PC-3 (cell line): ENCODE results near the gene FSTL4. TPM values are rescaled to one million over a fixed set of nuclear protein-coding genes. Genes with fewer than 3 reads are reported as not detected.

Experiments
- ATAC-seq: fragments of 200-7000 bp; cut with Tn5 transposase; 2 replicates; pipeline ENCODE4 v1.9.1; 2020; ENCODE audit warnings: mild to moderate bottlenecking, moderate library complexity
- BruUV-seq: library from RNA; stranded (reverse); fragments of 400-500 nt; replicated peaks from 2 replicates; lab custom pipeline; 2021; lab: Mats Ljungman, UMichigan
- CTCF ChIA-PET: fragments of 300-600 bp; sonication (Branson Sonifier 250); formaldehyde crosslinking; loops from one replicate; lab custom pipeline; 2022; ENCODE audit warnings: antibody characterized with exemption; lab: Charles Lee
- POLR2A ChIA-PET: fragments of 300-600 bp; sonication (Branson Sonifier 250); formaldehyde crosslinking; loops from one replicate; lab custom pipeline; 2022; ENCODE audit warnings: antibody characterized with exemption; ENCODE audit not compliant: unreplicated experiment; lab: Charles Lee
- DNase-seq: peaks from one replicate; pipeline ENCODE4 v3.0.0-alpha.2; 2015
- H2AFZ ChIP-seq: fragments of 300-600 bp; sonication (generic); 2 replicates; pipeline ENCODE4 v1.6.0; 2016; ENCODE audit warnings: antibody characterized with exemption, low read length
- H3F3A ChIP-seq: fragments of 300-600 bp; sonication (generic); one replicate; pipeline ENCODE4 v1.6.0; 2017; ENCODE audit warnings: antibody characterized with exemption, low read length, control low read depth, mild to moderate bottlenecking; ENCODE audit not compliant: unreplicated experiment
- H3K27ac ChIP-seq: fragments of 300-600 bp; sonication (generic); 2 replicates; pipeline ENCODE4 v1.5.1; 2016; ENCODE audit warnings: mild to moderate bottlenecking, low read length
- H3K27me3 ChIP-seq: fragments of 300-600 bp; sonication (generic); 2 replicates; pipeline ENCODE4 v1.6.1; 2016; ENCODE audit warnings: low read length, mixed read lengths
- H3K36me3 ChIP-seq: fragments of 300-600 bp; sonication (generic); 2 replicates; pipeline ENCODE4 v1.6.1; 2016; ENCODE audit warnings: low read depth, mixed run types, low read length, mixed read lengths
- H3K4me1 ChIP-seq: fragments of 300-600 bp; sonication (generic); 2 replicates; pipeline ENCODE4 v1.5.1; 2016; ENCODE audit warnings: low read length; ENCODE audit not compliant: insufficient read depth
- H3K4me2 ChIP-seq: fragments of 300-600 bp; sonication (generic); 2 replicates; pipeline ENCODE4 v1.6.0; 2016; ENCODE audit warnings: low read length
- H3K4me3 ChIP-seq: fragments of 300-600 bp; sonication (generic); 2 replicates; pipeline ENCODE4 v1.5.1; 2016; ENCODE audit warnings: mild to moderate bottlenecking, low read length, mixed read lengths
- H3K79me2 ChIP-seq: fragments of 300-600 bp; sonication (generic); 2 replicates; pipeline ENCODE4 v1.6.1; 2017; ENCODE audit warnings: low read length, mixed read lengths
- H3K9ac ChIP-seq: fragments of 300-600 bp; sonication (generic); 2 replicates; pipeline ENCODE4 v1.6.0; 2016; ENCODE audit warnings: mild to moderate bottlenecking, low read length
- H3K9me2 ChIP-seq: fragments of 300-600 bp; sonication (generic); replicated peaks from 2 replicates; pipeline ENCODE4 v1.6.1; 2016; ENCODE audit warnings: mixed run types, low read length, mixed read lengths
- H3K9me3 ChIP-seq: fragments of 300-600 bp; sonication (generic); 2 replicates; pipeline ENCODE4 v1.6.1; 2016; ENCODE audit warnings: low read length, mixed read lengths
- H4K20me1 ChIP-seq: fragments of 300-600 bp; sonication (generic); 2 replicates; pipeline ENCODE4 v1.6.1; 2016; ENCODE audit warnings: low read length, mixed read lengths
- EZH2 ChIP-seq: fragments of 300-600 bp; sonication (generic); IDR thresholded peaks from one replicate; pipeline ENCODE4 v1.6.1; 2017; ENCODE audit warnings: antibody characterized with exemption, mild to moderate bottlenecking, low read length; ENCODE audit not compliant: unreplicated experiment
- EZH2phosphoT487 ChIP-seq: fragments of 300-600 bp; sonication (generic); IDR thresholded peaks from 2 replicates; pipeline ENCODE4 v1.6.1; 2018; ENCODE audit warnings: mild to moderate bottlenecking, antibody characterized with exemption, low read length, borderline replicate concordance
- intact Hi-C: fragments of 100-400 bp; cut with micrococcal nuclease; formaldehyde crosslinking; loops from 2 replicates; pipeline ENCODE4 v1.9.0; 2023
- total RNA-seq: library from RNA; depleted of rRNA; stranded (reverse); fragments of >200 nt; gene quantifications from 2 replicates; pipeline ENCODE4 v1.2.3, GENCODE V29; 2014
- TF ChIP-seq, protein P1 (sequence below): fragments of 300-600 bp; sonication (generic); conservative IDR thresholded peaks from 2 replicates; pipeline ENCODE4 v1.5.1; 2017; ENCODE audit warnings: antibody characterized with exemption, low read depth, mild to moderate bottlenecking, low read length

Gene FSTL4
- total RNA-seq, 1 experiment from 2014 or later = 4.2 TPM

- Histone ChIP-seq H3K4me2 (no peak overlapping the region), H3K36me3 (no peaks in the 10 kb centered on the region), H3K27me3 (no peaks in the 10 kb centered on the region), H3F3A (no peaks in the 10 kb centered on the region), H3K4me1 (no peaks in the 10 kb centered on the region), H4K20me1 (no peaks in the 10 kb centered on the region), H3K4me3 (no peak overlapping the region), H3K9ac (no peak overlapping the region), H3K9me2 (no peaks in the 10 kb centered on the region), H3K9me3 (no peaks in the 10 kb centered on the region), H3K27ac (no peak overlapping the region), H2AFZ (no peak overlapping the region), H3K79me2 (no peaks in the 10 kb centered on the region)
- BruUV-seq = no TSS peak
- intact Hi-C loops = no loop called here
- DNase-seq = no peak
- ATAC-seq = no peak
- POLR2A ChIA-PET = no interaction called here
- CTCF ChIA-PET = no interaction called here
- TF ChIP-seq, protein P1, sequence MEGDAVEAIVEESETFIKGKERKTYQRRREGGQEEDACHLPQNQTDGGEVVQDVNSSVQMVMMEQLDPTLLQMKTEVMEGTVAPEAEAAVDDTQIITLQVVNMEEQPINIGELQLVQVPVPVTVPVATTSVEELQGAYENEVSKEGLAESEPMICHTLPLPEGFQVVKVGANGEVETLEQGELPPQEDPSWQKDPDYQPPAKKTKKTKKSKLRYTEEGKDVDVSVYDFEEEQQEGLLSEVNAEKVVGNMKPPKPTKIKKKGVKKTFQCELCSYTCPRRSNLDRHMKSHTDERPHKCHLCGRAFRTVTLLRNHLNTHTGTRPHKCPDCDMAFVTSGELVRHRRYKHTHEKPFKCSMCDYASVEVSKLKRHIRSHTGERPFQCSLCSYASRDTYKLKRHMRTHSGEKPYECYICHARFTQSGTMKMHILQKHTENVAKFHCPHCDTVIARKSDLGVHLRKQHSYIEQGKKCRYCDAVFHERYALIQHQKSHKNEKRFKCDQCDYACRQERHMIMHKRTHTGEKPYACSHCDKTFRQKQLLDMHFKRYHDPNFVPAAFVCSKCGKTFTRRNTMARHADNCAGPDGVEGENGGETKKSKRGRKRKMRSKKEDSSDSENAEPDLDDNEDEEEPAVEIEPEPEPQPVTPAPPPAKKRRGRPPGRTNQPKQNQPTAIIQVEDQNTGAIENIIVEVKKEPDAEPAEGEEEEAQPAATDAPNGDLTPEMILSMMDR = no peak
- TF ChIP-seq EZH2 = no peak
- no peak for TF ChIP-seq EZH2phosphoT487
Observed at GRCh38 chr5:133459474-133460160, 152.7 kb downstream of the FSTL4 start.

- Histone ChIP-seq H3K4me3 (no peak overlapping the region), H3F3A (no peaks in the 10 kb centered on the region), H3K4me2 (no peak overlapping the region), H3K36me3 (no peaks in the 10 kb centered on the region), H3K4me1 (no peaks in the 10 kb centered on the region), H3K9me2 (no peaks in the 10 kb centered on the region), H4K20me1 (no peaks in the 10 kb centered on the region), H3K9me3 (no peaks in the 10 kb centered on the region), H2AFZ (no peak overlapping the region), H3K79me2 (no peaks in the 10 kb centered on the region), H3K27ac (no peak overlapping the region), H3K27me3 (no peaks in the 10 kb centered on the region), H3K9ac (no peak overlapping the region)
- intact Hi-C loops = no loop called here
- ATAC-seq (no peak), DNase-seq (no peak)
- ChIA-PET POLR2A (no interaction called here), CTCF (no interaction called here)
- BruUV-seq = no TSS peak
- TF ChIP-seq EZH2phosphoT487 = no peak
- no peak for TF ChIP-seq EZH2
- TF ChIP-seq, protein P1 = no peak
Observed at GRCh38 chr5:133458435-133458834, 153.9 kb downstream of the FSTL4 start.

GRCh38 chr5:133457439-133458355 is 154.6 kb downstream of the FSTL4 start:
- Histone ChIP-seq H3K4me2 (no peak overlapping the region), H3F3A (no peaks in the 10 kb centered on the region), H3K9me3 (no peaks in the 10 kb centered on the region), H2AFZ (no peak overlapping the region), H3K9ac (no peak overlapping the region), H3K27me3 (no peaks in the 10 kb centered on the region), H4K20me1 (no peaks in the 10 kb centered on the region), H3K27ac (no peak overlapping the region), H3K9me2 (no peaks in the 10 kb centered on the region), H3K79me2 (no peaks in the 10 kb centered on the region), H3K4me3 (no peak overlapping the region), H3K36me3 (no peaks in the 10 kb centered on the region), H3K4me1 (no peaks in the 10 kb centered on the region)
- intact Hi-C loops = no loop called here
- ATAC-seq (no peak), DNase-seq (no peak)
- TF ChIP-seq, protein P1 = no peak
- BruUV-seq = no TSS peak
- ChIA-PET POLR2A (no interaction called here), CTCF (no interaction called here)
